Stimulated activated CD8-positive, alpha-beta memory T cell treated with anti-CD3 and anti-CD28 coated beads, Interleukin-4, amount 100 ng/mL, for 4 hours (primary cell): ENCODE results near the gene RNF130.

Experiments
- DNase-seq, 2 donors: peaks; one replicate each; pipeline ENCODE4 v3.0.0-alpha.2; 2020; ENCODE audit warnings: low read depth in 2 of 2, low spot score in 1 of 2

The RNF130 gene, protein sequence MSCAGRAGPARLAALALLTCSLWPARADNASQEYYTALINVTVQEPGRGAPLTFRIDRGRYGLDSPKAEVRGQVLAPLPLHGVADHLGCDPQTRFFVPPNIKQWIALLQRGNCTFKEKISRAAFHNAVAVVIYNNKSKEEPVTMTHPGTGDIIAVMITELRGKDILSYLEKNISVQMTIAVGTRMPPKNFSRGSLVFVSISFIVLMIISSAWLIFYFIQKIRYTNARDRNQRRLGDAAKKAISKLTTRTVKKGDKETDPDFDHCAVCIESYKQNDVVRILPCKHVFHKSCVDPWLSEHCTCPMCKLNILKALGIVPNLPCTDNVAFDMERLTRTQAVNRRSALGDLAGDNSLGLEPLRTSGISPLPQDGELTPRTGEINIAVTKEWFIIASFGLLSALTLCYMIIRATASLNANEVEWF

DNA sequence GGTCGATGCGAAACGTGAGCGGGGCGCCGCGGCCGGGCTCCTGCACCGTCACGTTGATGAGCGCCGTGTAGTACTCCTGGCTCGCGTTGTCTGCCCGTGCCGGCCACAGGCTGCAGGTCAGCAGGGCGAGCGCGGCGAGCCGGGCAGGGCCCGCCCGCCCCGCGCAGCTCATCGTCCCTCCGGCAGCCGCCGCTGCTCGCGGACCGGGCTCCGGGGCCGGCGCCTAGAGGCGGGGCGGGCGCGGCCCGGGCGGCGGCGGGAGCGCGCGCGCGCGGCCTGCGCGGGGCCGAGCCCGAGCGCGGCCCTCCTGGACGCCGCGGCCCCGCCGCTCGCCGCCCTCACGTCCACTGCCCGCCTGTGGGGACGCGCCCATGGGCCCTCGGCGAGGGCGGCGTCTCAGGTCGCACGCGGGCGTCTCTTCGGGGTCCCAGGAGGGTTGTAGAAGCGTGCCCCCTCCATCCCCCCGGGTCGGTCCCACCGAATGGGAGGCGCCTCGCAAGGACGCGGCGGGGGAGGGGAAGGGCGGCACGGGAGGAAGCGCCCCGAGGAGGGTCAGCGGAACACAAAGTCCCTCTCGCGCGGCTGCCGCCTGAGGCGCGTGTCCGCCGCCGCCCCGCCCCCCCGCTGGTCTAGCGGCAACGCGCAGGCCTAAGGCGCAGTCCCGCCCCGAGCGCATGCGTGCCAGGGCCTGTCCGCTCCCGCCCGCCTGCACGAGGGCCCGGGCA, at the start of gene RNF130:
TSS of gene RNF130 (minus strand) at position 229 of the 725 bp plus-strand sequence. CDS start at position 172, 57 bp downstream.
- peak; percentile 55 to 77 for DNase-seq

DNA sequence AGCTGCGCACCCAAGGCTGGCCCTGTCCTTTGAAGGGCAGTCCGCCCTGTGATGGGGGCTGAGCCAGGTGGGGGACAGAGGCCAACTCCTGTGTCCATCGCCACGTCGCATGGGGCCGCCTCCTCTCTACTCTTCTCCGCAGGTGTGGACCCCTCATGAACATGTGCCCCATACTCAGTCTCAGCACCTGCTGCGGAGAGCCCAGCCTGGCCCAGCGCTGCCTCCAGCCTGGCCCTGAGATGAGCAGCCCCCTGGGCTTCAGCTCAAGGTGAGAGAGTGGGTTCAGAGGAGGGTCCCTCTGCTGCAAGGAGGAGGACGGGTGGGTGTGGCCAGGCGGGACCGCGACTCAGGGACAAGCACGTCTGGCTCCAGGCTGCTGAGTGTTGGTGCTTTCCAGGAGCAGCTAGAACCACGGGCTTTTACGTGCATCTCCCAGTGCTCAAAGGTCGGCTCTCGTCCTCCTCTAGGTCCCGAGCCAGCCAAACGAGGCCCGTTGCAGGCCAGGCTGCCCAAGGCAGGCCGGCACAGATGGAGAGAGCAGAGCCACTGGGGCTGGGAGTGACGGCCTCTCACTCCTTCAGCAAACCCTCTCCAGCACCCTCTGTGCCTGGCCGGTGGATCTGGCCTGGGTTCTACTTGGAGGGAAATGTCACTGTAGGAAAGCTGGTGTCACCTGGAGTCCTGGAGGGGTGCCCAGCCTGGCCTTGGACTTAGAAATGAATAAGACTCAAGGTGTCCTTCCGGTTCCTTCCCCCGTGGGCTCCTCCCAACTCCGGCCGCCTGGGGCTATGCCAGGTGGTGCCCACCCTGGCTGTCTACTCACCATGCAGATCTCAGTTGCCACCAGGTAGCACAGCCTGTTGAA, 48.9 kb upstream of the RNF130 start:
- no peak for DNase-seq

DNA sequence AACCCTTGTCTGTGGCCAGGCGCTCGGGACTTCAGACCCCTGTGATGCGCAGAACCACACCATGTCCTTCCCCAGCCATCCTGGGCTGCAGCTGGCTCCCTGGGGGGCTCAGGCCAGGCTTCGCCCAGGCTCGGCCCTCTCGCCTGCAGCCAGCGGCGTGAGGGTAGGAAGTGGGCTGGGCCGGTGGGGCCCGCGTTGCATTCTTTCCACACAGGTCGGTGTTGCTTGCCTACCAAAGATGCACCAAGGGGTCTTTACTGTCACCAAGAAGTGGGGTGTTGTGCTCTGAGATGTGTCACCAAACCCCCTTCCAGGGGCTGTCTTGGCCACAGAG, 48.3 kb upstream of the RNF130 start:
- DNase-seq: no peak

DNA sequence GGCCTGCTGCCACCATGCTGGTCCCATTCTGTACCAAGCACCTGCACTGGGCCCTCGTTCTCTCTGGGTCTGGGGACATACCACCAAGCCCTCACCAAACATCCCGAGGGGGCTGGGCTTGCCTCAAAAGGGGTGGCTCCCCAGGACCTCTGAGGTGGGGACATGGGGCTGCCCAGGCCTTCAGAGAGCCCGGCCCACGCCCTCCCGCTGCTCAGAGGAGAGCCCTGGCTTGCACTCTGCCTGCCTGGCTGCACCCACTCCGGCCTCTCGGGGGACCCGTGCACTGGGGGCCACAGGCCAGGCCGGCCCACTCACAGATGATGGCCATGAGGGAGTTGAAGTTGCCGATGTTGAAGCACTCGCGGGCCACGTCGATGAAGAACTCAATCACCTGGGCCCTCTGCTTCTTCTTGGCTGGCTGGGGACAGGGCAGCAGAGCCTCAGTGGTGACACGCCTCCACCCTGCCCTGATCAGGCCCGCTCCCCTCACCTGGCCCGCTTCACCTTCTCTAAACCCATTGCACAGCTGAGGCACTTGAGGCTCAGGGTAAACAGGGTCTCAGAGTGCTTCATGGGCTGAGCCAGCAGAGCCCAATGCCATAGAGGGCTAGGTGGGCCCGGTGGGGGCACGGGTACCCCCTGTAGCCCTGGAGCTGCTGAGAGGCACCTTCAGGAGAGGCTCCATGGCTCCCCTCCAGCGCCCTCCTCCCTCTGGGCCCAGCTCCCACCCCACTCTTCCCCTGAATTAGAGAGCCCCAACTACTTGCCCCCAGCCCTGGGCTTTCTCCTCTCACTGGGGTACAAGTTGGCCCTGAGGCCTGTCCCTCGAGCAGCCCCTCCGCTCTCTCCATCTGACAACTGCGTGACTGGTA, 47.7 kb upstream of the RNF130 start:
- DNase-seq: no peak

DNA sequence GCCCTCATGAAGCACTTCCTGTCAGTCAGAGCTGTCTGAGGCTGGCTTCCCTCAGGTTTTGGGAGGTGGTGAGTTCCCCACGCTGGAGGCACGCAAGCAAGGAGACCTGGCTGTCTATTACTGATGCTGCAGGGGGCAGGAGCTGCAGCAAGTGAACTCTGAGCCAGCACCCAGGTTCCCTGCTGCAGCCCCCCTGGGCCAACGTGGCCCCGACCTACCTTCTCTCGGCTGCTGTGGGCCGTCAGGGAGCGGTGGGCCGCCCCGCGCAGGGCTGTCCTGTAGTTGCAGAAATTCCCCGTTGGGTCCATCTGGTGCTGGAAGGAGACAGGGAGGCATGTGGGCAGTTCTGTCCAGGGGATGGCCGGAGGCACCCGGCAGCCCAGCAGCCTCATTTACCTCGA, 46.8 kb upstream of the RNF130 start:
- DNase-seq: no peak

DNA sequence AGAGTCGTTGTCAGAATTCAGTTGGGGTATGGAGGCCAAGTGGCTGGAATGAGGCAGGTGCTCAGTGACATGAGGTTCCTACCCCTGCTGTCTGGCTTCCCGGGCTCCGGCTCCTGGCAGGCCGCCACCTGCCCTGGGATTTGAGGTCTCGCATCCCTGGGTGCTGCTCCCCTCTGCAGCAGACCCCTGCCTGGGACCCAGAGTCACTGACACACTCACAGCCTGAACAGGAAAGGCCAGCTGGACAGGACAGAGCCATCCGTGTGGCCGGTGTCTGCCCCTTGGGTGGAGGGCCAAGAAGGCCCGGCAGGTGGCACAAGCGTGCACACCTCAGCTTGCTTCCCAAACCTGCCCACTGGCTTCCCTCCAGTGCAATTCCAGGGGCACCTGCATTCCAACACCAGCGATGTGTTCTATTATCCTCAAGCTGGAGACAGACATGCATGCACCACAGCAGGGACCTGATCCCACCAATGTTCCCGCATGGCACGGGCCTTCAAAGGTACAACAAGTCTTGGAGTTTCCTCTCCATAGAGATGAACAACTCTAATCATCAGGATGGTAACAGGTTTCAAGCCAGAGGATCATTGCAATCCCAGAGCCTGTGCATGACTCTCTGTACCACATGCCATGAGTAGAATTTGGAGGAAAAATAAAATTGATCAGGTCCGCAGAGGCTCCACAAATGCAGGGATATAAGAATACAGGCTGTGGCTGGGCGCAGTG, 45.6 kb upstream of the RNF130 start:
- DNase-seq: no peak

DNA sequence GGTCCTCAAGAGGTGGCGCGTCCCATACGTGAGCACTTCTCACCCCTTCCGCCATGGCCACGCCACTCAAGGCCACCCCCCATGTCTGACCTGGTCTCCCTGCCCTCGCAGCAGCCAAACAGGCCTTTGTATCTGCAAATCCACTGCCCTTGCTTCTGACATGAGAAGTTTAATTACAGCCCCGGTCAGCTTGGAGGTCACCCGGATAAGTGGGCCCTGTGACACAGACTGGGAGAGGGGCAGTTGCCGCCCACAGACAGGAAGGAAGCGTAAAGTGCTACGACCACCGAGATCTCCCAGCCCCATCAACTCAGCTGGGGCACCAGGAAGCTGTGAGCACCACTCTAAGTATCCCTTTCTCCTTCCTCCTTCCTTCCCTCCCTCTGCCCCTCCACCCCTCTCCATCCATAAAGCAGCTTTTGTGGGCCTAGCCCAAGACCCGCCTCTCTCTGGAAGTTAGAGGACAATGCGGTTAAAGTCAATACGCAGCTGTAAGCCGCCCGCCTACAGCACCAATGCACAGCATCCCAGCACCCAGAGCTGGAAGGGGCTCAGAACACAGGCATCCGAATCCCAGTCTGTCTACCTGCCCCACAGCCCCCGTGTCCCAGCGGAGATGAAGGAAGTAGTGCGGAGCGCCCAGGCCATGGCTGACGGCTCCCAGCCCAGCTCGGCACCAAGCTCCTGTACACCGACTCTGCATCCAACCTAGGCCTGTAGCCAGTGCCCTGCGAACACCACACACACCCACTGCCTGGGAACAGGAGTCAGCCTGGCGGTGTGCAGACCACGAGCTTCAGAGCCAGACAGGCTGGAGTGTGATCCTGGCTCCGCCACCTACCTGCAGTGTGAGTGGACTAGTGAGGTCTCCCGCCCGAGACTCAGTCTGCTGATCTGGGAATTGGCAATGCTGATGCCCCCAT, 44.8 kb upstream of the RNF130 start:
- DNase-seq: no peak

DNA sequence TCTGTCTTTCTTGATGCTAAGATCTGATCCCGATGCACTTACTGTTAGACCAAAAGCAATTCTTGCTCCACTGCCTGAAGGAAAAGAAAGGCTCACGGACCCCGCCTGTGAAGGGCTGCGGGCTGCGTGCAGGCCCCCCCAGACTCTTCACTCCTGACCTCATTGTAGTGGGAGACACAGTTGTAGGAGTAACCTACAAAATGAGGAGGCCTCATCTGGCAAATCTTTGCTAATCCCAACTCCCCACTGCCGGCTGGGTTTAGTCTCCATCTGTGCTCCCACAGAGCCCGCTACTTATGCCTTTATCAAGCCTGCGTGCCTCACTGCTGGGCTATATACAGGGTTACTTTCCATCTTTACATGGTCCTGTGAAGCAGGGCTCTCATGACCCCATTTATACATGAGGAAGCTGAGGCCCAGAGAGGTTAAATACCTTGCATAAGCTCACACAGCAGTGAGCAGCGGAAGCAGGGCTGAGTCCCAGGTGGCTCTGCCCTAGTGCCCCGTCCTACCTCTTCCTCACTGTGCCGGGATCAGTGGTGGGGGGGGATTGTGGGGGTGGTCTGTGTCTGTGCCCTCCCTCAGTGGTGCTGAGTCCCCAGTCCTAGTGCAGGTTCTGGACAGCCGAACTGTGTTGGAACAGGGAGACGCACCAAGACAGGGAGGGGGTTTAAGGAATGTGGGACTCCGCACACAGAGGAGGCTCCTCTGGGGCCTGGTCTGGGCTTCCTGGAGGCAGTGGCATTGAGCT, 43.9 kb upstream of the RNF130 start:
- no peak for DNase-seq

DNA sequence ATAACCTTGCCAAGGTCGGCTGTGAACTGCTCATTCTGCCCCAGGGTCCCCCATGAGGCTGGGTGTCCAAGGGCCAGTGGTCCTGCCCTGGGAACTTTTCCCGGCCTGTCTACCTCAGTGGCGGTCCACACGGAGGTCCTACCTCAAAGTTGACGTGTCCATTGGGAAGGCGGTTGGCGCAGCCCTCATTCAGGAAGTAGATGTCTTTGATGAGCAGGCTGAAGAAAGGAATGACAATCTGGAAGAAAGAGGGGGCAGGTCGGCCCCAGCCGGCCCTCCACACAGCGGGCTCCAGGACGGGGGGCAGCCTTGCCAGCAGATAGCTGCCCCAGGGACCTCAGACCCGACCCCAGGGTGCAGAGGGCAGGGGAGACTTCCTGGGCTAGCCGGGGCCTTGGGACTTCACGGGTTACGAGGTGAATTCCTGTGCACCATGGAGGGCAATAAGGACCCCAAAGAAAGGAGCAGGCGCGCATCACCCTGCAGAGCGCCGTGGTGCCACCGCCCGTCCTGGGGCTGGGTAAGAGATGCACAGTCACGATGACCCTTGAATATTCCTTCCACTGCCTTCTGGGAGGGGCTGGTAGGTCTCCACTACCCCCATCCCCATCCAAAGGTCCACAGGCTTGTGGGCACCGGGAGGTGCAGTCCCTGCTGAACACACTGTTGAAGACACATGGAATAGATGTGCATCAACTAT, 42.9 kb upstream of the RNF130 start:
- no peak for DNase-seq

DNA sequence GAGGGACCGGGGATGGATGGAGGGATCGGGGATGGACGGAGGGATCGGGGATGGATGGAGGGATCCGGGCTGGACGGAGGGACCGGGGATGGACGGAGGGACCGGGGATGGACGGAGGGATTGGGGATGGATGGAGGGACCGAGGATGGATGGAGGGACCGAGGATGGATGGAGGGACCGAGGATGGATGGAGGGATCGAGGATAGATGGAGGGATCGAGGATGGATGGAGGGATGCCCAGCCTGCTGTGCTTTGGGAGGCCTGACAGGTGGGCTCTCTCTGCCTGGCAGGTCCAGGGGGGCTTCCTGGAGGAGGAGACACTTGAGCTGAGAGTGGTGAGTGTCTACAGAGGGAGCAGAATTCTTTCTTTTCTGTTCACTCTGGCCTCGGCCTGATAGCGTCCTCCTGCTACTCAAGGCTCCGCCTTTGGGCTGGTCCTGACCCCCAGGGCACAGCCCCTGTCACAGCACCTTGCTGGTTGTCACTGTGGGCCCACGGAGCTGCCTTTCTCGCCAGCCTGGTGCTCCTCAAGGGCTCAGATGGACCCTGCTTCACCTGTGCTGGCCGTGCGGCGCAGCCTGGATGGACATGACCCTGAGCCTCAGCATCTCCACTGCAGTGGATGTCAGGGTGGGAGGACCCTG, 42.2 kb upstream of the RNF130 start:
- DNase-seq: no peak

DNA sequence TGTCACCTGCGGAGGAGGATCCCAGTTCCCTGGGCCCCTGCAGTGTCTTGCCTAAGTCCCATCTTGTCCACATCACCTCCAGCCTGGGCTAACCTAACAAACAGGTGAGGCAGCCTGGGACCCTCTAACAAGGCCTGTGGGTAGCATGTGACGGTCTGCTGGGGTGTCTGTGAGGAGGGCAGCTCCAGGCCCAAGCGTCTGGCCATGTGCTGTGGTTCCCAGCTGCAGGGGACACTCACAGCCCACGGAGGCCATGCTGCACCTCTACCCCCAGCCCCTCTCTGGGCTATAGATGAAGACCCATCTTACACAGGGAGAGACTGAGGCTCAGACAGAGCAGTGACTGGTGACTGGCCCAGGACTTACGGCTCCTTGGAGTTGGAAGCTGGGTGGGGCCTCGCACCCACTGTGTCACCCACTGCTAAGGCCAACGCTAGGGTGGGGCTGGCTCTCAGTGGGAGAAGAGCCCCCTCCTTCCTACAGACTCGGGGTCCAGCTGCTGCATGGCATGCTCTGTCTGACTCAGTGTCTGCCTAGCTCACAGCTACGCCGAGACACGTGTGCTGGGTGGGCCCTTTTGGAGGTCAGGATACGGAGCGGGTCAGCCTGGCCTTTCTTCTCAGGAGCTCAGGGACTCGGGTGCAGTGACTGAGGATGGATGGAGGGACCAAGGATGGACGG, 40.8 kb upstream of the RNF130 start:
- no peak for DNase-seq

DNA sequence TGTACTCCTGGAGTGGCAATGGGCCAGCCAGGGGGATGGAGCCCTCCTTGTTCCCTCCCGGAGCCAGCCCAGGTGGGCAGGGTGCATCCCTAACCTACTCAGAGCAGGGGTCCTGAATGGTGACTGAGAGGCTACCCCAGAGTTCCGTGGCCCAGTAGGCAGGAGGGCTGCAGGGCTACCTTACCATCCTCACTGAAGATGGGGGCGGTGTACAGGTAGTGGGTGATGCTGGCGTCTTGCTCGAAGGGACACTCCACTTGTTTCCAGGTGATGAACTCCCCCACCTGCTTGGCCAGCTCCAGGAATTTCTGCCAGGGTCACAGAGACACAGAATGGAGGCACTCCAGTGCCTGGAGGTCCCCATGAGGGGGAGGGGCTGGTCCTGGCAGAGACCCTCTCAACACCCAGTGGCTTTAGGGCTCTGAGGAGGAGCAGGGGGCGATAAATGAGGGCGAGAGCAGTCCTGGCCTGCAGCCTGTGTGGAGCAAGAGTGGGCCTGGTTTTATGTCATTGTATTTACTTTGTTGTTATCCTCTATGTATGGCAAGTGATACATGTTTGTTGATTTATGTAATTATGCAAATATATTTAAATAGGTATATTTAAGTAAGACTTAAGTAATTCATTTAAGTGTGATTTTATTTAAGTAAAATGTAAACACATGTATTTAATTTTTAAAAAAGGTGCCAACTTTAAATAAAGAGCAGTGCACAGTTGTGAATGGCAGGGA, 39.9 kb upstream of the RNF130 start:
- DNase-seq: no peak

DNA sequence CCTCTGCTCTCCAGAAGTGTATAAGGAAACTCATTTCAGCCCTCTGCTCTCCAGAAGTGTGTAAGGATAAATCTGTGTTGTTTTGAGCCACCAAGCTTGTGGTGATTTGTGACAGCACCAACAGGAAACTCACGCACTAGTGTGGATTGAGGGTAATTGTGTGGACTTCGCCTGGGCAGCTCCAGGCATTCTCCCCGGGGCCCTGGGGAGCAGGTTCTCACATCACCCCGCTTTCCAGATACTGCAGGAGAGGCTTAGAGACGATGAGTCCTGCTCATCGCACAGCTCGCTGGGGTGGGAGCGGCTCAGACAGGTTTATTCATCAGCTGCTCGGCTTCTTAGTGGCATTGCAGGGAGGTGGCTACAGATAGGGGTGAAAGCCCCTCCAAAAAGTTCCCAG, 38.4 kb upstream of the RNF130 start:
- DNase-seq: no peak

DNA sequence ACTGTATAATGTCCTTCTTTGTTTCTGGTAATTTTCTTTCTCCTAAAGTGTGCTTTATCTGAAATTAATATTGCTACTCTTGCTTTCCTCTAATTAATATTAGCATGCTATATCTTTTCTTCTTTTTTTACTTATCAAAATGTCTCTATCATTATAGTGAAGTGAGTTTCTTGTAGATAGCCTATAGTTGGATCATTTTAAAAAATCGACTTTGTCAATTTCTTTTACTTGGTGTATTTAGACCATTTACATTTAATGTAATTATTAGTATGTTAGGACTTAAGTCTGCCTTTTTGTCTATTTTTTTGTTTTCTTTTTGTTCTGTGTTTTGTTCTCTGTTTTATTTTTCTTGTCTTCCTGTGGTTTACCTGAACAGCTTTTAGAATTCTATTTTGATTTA, 35.4 kb upstream of the RNF130 start:
- no peak for DNase-seq

DNA sequence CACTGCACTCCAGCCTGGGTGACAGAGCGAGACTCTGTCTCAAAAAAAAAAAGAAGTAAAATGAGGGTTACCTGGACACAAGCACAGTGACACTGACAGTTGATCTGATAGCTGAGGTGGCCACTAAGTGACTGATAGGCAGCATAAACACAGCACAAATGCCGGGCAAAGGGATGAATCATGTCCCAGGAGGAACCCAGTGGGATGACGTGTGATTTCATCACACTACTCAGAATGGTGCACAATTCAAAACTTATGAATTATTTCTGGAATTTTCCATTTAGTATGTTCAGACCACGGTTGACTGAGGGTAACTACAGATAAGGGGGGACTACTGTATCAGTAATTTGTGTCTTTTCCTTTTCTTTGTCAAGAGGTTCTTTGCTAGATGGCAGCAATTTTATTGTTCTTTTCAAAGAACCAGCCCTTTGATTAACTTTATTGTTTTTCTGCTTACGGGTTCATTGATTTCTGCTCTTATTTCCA, 34.3 kb upstream of the RNF130 start:
- DNase-seq: no peak

DNA sequence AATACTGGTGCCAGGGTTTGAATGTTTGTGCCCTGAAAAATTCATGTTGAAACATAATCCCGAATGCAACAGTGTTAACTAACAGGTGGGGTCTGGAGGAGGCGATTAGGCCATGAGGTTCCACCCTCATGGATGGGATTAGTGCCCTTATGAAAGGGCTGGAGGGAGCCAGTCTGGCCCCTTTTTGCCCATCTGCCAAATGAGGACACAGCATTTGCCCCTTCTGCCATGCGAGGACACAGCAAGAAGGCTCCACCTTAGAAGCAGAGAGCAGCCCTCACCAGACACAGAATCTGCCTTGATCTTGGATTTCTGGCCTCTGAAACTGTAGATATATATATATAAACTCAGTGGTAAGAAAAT, 32.6 kb upstream of the RNF130 start:
- DNase-seq: no peak
